ENCODE data around the gene PC.
"Not testable (repeated sequence)": the region's sequence is repeated elsewhere in the genome, so short reads cannot be mapped to it uniquely, and the experiment has no call there.

The PC gene

GRCh38 chr11:66978717-66979116 lies 20.5 kb upstream of the PC start:
- no peak for DNase-seq (ENCODE audit: low read depth)

- DNase-seq (ENCODE audit: low read depth) = no peak
These were observed 20.0 kb upstream of the PC start for GRCh38 chr11:66978229-66978628.

- no peak for DNase-seq (ENCODE audit: low read depth)
These were observed 18.7 kb upstream of the PC start for GRCh38 chr11:66976925-66977324.

- no peak for DNase-seq (ENCODE audit: low read depth)
These were observed 17.9 kb upstream of the PC start for GRCh38 chr11:66976028-66976467.

GRCh38 chr11:66975405-66976027 lies 17.3 kb upstream of the PC start:
- no peak for DNase-seq (ENCODE audit: low read depth)

GRCh38 chr11:66974724-66975404 lies 16.7 kb upstream of the PC start, which contains the start of gene C11orf86:
C11orf86 (plus strand) TSS chr11:66975304; CDS start chr11:66975363, 59 bp downstream.
- DNase-seq (ENCODE audit: low read depth) = no peak

GRCh38 chr11:66973956-66974580 lies 15.9 kb upstream of the PC start:
- no peak for DNase-seq (ENCODE audit: low read depth)

GRCh38 chr11:66971488-66971887 lies 13.3 kb upstream of the PC start:
- no peak for DNase-seq (ENCODE audit: low read depth)

- DNase-seq (ENCODE audit: low read depth) = no peak
These were observed 12.7 kb upstream of the PC start for GRCh38 chr11:66970807-66971442.

- DNase-seq (ENCODE audit: low read depth) = no peak
These were observed 12.2 kb upstream of the PC start for GRCh38 chr11:66970371-66970806.

GRCh38 chr11:66969584-66970225 lies 11.5 kb upstream of the PC start:
- no peak for DNase-seq (ENCODE audit: low read depth)

GRCh38 chr11:66967670-66968425 lies 9.7 kb upstream of the PC start:
- DNase-seq (ENCODE audit: low read depth) = no peak

- DNase-seq (ENCODE audit: low read depth) = no peak
These were observed 8.2 kb upstream of the PC start for GRCh38 chr11:66966351-66966750.

- no peak for DNase-seq (ENCODE audit: low read depth)
These were observed 6.3 kb upstream of the PC start for GRCh38 chr11:66964495-66964894.

- DNase-seq (ENCODE audit: low read depth) = no peak
These were observed 4.6 kb upstream of the PC start for GRCh38 chr11:66962801-66963200.

GRCh38 chr11:66962247-66962646 lies 4.1 kb upstream of the PC start:
- no peak for DNase-seq (ENCODE audit: low read depth)

GRCh38 chr11:66961691-66962213 lies 3.6 kb upstream of the PC start:
- not testable (repeated sequence) for DNase-seq (ENCODE audit: low read depth)

GRCh38 chr11:66958956-66959274 lies 732 bp upstream of the PC start:
- no peak for DNase-seq (ENCODE audit: low read depth)

- DNase-seq (ENCODE audit: low read depth) = no peak
These were observed 282 bp downstream of the PC start for GRCh38 chr11:66957971-66958231.

GRCh38 chr11:66956689-66957290 lies 1.4 kb downstream of the PC start:
- no peak for DNase-seq (ENCODE audit: low read depth)

GRCh38 chr11:66953081-66953833 lies 4.9 kb downstream of the PC start:
- DNase-seq (ENCODE audit: low read depth) = no peak

Measured in stimulated activated CD8-positive, alpha-beta memory T cell treated with anti-CD3 and anti-CD28 coated beads, Interleukin-15, amount 100 ng/mL, for 1 hour (primary cell).